COLO668 (cell line): ENCODE results near the gene PID1.

Experiments used
- DNase-seq: peaks from one replicate; lab custom pipeline; 2025; ENCODE audit not compliant: unreplicated experiment; lab: John Stamatoyannopoulos, UW

Gene PID1

GRCh38 chr2:229173825-229174359, 97.2 kb downstream of the PID1 start:
- no peak for DNase-seq

DNA sequence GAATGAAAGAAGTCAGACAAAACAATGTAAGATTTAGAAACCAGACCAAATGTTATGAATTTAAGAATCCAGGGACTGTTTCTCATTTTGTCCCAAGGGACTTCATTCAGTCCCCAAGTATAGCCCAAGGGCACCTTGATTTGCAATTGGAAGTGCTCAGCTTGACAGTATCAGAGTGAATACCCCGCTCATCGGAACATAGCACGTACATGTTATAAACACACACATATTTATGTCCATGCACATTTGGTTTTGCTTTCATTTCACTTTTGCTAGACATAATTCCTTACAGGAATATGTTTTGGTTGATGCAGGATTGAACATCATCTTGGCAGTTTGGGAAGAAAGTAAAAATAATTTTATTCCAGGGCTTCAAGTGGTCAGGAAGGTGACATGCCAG, 100.2 kb downstream of the PID1 start:
- DNase-seq = no peak

DNA sequence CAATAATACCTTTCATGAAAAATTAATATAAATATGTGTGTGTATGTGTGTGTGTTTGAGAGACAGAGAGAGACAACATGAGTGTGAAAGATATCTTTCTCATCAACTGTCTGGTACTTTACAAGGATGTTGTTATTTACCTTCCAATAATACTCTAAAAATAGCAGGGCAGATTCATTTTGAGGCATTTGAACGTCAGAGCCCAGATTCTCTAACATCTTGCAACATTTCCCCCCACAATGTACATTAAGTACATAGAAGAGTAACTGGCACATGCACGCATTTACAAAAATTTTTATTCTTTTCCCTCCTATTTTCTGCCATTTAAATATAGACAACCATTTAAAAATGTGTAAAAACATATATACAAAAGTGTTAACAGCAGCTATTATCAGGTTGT, 100.9 kb downstream of the PID1 start:
- no peak for DNase-seq

- no peak for DNase-seq
These were observed 101.3 kb downstream of the PID1 start for GRCh38 chr2:229169751-229170150.

DNA sequence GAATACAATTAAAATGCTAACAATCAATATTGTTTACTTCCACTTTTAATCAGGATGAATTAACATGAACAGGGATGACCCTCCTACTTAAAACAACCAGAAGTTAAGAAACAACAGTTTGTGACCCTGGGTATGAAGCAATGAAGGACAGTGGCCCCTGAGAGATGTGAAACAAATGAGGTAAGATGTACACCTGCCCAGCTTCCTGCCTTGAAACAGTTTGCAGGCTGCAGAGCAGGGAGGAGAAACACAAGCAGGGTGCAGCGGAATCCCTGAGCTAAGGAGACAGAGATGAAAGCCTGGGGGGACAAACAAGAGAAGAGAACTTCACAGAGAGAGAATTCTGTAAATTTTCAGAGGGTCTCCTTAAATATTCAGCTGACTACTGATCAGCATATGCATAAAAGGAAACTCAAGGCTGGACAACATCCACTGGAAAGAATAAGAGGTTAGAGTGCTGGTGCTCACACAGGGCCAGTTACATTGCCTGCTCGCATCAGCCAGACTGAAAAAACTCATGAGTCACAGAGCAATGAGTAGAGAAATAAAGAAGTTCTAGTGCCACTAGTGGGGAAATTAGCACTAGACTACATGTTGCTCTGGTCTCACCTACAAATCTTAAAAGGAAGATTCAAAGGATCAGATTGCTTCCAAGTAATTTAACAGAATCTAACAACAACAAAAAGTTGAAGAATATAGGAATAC, 106.4 kb downstream of the PID1 start:
- DNase-seq = peak; percentile 21

- DNase-seq = no peak
These were observed 107.2 kb downstream of the PID1 start for GRCh38 chr2:229163893-229164292.

DNA sequence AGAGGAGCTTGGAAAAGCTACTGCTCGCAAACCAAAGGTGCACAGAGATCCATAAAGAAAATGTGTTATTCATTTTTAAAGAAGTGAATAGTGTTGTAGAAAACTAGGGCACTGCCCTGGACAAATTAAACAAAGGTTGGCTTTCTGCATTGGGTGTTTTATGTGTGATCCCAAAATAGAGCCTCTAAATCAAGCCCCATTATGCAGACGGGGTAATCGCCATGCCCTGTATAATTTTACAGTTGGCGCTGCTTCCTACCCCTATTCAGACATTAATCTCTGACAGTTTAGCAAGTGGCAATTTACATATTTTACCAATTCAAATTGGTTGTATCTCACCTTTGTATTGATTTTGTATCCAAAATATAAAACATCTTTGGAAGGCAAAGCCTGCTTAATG, 109.1 kb downstream of the PID1 start:
- DNase-seq = no peak

- DNase-seq = no peak
These were observed 110.1 kb downstream of the PID1 start for GRCh38 chr2:229160984-229161383.

- peak; percentile 68 for DNase-seq
These were observed 110.9 kb downstream of the PID1 start for GRCh38 chr2:229160180-229160579.

DNA sequence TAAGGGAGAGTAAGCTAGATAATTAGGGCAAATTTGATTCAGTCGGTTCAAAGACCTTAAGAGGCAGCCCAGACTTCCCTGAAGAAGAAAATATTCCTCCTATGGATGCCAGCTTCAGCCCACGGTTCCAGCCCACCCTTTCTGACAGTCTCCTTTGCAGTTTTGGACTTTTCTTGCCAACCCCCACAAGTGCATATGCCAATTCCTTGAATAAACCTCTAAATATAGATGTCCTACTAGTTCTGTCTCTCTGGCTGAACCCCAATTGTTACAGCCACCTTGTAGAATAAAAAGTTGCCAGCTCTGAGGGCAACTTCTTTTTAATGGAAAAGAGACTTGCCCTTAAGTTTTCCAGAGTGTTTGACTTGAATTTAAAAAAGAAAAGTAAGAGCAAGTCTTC, 111.7 kb downstream of the PID1 start:
- no peak for DNase-seq

- DNase-seq = no peak
These were observed 116.7 kb downstream of the PID1 start for GRCh38 chr2:229154381-229154780.

- DNase-seq = no peak
These were observed 117.1 kb downstream of the PID1 start for GRCh38 chr2:229153951-229154350.

DNA sequence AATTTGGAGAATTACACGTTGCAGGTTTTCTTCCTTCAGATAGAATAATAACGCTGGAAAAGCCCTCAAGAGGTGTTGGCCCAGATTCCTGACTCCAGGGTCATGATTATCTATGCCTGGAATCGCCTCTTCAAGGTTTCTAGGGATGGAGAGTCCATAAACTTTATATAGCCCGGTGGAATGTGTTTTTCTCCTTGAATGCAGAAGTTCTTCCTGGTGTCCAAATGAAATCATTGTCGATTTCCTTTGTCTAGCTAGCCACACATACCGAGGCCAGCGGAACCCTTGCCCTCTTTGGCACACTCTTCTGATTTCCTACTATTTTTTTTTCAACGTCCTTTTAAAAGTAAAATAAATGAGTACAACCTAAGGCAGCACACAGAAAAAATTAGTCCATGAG, 117.8 kb downstream of the PID1 start:
- no peak for DNase-seq

DNA sequence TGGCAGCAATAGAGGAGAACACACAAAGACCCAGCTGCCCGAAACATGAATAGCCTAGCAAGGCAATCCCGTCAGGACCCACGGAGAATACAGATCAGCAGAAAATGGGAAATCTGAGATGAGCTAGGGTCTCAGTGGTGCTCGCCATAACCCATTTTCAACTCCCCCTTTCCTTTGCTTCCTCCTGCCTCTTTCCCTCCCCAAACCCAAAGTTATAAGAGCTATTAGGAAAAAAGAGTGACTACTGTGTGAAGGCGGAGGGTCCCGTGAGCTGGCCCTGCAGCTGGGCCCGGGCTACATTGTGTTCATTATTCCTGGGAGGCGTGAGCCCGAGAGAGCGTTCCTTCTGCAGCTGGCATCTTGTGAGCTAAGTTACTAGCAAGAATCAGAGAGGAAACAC, 118.4 kb downstream of the PID1 start:
- DNase-seq = no peak

GRCh38 chr2:229150317-229150716, 120.8 kb downstream of the PID1 start:
- DNase-seq = no peak

DNA sequence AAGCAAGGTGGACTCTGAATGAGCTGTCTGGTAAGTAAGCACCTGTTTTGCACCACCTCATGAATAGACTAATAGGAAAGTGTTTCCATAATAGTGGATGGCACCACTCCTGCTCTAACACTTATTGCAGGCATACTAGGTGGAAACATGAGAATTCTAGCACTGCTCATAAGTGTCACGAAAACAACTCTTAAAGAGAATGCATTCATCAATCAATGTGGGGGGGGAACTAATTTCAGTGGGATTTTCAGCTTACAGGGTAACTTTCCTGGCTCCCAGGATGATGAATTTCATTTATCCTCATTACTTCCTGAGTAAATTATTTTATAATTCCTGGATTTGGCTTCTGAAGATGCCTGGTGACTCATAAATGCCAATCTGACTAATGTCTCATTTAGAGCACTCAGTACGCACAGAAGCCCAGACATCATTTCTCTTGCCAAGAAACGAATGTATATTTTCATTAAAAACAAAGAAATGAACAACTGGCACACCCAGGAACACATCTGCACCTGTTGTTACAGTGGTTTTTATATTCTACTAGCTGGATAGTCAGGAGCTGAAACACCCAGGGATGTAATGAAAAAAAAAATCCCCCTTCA, 129.6 kb downstream of the PID1 start:
- no peak for DNase-seq

DNA sequence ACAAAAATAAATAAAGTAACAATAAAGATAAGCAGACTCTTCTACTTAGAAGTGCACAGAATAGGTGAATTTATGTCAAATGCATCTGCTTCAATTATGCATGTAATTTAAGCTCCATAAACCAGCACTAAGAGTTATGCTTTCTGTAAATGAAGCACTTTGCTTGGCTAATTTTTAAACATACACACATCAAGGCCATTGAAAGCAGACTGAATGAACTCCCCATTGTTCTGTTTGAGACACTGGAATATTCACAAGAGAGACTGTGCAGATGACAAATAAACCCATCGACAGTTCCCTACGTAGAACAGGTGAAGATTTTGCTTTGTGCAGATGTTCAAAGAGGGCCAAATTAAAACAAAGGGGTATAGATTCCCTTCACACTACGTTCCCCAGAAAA, 133.4 kb downstream of the PID1 start:
- peak; percentile 10 for DNase-seq

DNA sequence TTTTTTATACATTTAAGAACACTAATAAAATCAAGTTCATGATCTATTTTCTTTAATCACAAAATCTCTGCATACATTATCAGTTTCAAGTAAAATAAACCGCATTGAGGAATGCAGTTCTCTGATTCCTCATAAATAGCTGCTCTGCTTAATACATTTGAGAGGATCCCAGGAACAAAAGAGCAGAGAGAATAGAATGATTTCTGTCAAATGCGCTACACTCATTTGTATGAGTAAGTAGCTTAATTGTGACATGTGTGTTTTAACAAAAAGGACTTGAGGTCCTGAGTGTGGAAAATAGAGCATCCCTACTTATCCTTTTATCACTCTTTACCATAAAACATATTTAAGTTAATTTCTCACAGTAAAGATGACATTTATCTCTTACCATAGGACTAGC, 134.0 kb downstream of the PID1 start:
- no peak for DNase-seq

DNA sequence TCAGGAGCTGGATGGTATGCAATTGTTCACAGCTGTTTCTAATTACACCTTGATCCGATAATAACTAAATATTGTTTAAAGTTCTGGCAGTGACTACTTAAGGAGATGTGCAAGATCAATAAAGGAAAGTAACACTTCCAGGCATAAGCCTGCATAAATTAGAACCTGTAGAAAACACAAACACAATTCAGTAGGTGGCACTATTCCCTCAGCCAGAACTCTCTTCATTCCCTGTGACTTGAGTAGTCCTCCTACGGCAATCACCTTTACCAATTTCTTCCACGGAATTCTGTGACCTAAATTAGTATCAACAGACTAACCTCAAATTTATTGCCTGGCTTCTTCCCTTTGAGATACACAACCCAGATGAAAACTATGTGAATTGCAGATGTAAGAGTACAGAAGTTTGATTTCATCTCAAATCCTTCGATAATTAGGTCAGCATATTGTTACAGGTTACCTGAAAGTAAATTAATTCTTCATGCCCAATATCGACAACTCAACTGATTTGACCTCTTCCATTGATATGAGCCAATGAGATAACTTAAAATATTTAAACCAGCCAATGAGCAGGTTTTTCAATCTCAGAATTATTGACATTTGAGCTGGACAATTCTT, 137.8 kb downstream of the PID1 start:
- DNase-seq = peak; percentile 43

- DNase-seq = no peak
These were observed 138.9 kb downstream of the PID1 start for GRCh38 chr2:229132236-229132635.

GRCh38 chr2:229130522-229130921, 140.6 kb downstream of the PID1 start:
- DNase-seq = no peak

- no peak for DNase-seq
These were observed 141.2 kb downstream of the PID1 start for GRCh38 chr2:229129738-229130371.
